HL-60 (cell line): ENCODE data around the gene TXNDC16.

Experiments used
- DNase-seq, 2 experiments: peaks; one replicate each; pipeline ENCODE4 v3.0.0-alpha.2; 2010 to 2020; ENCODE audit warnings: low read depth in 1 of 2, low spot score in 1 of 2
- H3K27ac ChIP-seq: fragments of 250-450 bp; sonication (Bioruptor Pico); replicated peaks from 2 replicates; pipeline ENCODE4 v1.5.1; 2020; ENCODE audit warnings: mild to moderate bottlenecking, moderate library complexity
- H3K27me3 ChIP-seq: fragments of 250-450 bp; sonication (Bioruptor Pico); 2 replicates; pipeline ENCODE4 v1.5.1; 2021; ENCODE audit warnings: mild to moderate bottlenecking, moderate library complexity; ENCODE audit not compliant: insufficient read depth, poor library complexity, severe bottlenecking
- H3K4me3 ChIP-seq: replicated peaks from 2 replicates; pipeline ENCODE4 v1.5.1; 2011; ENCODE audit warnings: mild to moderate bottlenecking, control low read depth, low read length; ENCODE audit not compliant: insufficient read depth
- CTCF ChIP-seq: IDR thresholded peaks from one replicate; pipeline ENCODE4 v1.5.1; 2011; ENCODE audit warnings: low read length, control low read depth, inconsistent platforms; ENCODE audit not compliant: insufficient read depth
- GABPA ChIP-seq: IDR thresholded peaks from 2 replicates; pipeline ENCODE4 v1.6.1; 2012; ENCODE audit warnings: low read depth
- POLR2AphosphoS5 ChIP-seq: IDR thresholded peaks from 2 replicates; pipeline ENCODE4 v1.6.1; 2012; ENCODE audit warnings: low read depth
- REST ChIP-seq: IDR thresholded peaks from 2 replicates; pipeline ENCODE4 v1.6.1; 2012; ENCODE audit warnings: low read depth; ENCODE audit not compliant: insufficient replicate concordance
- SPI1 ChIP-seq: IDR thresholded peaks from 2 replicates; pipeline ENCODE4 v1.6.1; 2012; ENCODE audit warnings: low read depth, mild to moderate bottlenecking, borderline replicate concordance

TXNDC16 gene

DNA sequence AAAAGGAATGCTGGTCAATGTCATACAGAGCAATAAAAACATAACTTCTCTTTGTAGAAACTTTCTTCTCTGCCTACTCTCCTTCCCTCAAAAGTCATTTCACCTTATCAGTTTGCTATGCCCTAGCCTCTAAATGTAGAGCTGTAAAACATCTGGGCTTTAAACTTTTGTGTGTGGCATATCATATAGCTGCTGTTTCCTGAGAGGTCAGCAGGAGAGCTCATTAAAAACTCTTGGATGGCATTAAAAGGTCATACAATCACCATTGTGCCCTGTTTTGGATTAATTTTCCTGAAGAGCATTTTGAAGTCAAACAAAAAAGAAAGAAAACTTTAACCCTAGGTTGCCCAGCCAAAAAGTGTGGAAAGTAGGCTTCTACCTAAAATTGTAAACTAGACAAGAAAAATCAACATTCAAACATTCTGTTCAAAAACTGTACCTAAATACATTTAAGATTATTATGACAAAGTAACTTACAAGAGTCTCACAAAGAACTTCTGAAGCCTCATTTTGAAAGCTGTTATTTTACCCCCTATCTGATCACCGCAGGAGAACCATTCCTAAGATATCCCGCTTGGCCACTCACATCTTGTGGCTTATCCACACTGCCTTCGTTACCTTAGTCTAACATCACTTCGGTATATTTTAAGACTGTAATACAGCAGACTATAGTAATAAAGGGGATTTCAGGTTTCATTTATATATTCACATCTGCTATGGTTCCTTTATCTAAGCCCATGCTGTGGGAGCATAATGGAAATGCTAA lies 38.1 kb downstream of the TXNDC16 start:
- Histone ChIP-seq H3K27me3 (no peaks in the 10 kb centered on the region), H3K27ac (no peak overlapping the region), H3K4me3 (no peak overlapping the region)
- no peak for TF ChIP-seq SPI1
- no peak for TF ChIP-seq REST
- TF ChIP-seq POLR2AphosphoS5, result no peak
- no peak for TF ChIP-seq CTCF
- TF ChIP-seq GABPA, result no peak
- no peak for DNase-seq

DNA sequence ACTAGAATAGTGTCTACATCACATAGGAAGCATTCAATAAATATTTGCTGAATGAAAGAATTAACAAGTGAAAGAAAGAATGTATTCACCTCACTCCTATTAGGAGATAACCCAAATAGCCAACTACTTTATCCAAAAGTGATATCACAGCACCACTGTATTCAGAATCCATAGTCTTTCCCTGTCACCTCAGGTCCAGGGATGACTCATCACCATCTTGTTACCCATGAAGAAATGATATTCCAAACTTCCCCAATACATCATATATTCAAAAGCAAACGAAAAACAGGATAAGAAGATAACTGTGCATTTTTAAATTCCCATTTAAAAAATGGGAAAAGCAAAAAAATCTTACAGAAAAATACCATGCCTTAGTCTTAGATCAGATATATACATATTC lies 39.1 kb downstream of the TXNDC16 start:
- H3K27me3 ChIP-seq, result no peaks in the 10 kb centered on the region
- TF ChIP-seq REST (no peak), GABPA (no peak), POLR2AphosphoS5 (no peak), SPI1 (no peak)
- DNase-seq, result no peak
- H3K27ac ChIP-seq, result no peak overlapping the region
- H3K4me3 ChIP-seq, result no peak overlapping the region

DNA sequence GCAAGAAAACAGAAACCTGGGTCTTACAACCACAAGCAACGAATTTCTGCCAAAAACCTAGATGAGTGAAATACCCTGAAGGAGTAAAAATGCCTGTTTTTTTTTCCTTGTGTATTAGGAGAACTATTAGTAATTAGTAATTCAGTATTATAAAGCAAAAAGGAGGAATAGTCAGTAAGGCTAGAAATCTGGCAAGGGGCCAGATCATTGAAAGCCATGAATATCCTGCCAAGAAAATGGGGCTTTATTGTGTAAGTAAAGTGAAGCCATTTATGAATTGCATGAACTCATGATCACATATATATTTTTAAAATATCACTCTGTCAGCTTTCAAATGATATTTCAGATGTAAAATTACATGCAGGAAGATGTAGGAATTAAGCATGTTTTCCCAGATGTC lies 57.9 kb downstream of the TXNDC16 start:
- no peak for TF ChIP-seq CTCF
- TF ChIP-seq POLR2AphosphoS5, result no peak
- no peak for TF ChIP-seq REST
- no peak for TF ChIP-seq SPI1
- no peak for TF ChIP-seq GABPA
- Histone ChIP-seq H3K27me3 (no peaks in the 10 kb centered on the region), H3K4me3 (no peak overlapping the region), H3K27ac (no peak overlapping the region)
- no peak for DNase-seq
